IPS-NIHi7 (cell line): ENCODE measurements around the gene CHRNA4.
"Not testable (repeated sequence)": the region's sequence is repeated elsewhere in the genome, so short reads cannot be mapped to it uniquely, and the experiment has no call there.

Source experiments
- DNase-seq: peaks from one replicate; pipeline ENCODE4 v3.0.0; 2012; ENCODE audit warnings: mixed read lengths; ENCODE audit errors: extremely low spot score

Gene CHRNA4

GRCh38 chr20:63397946-63398450 lies 36.8 kb upstream of the CHRNA4 start:
- DNase-seq: no peak

GRCh38 chr20:63397155-63397843 lies 36.1 kb upstream of the CHRNA4 start:
- DNase-seq: no peak

GRCh38 chr20:63396300-63396699 lies 35.2 kb upstream of the CHRNA4 start:
- DNase-seq: no peak

DNA sequence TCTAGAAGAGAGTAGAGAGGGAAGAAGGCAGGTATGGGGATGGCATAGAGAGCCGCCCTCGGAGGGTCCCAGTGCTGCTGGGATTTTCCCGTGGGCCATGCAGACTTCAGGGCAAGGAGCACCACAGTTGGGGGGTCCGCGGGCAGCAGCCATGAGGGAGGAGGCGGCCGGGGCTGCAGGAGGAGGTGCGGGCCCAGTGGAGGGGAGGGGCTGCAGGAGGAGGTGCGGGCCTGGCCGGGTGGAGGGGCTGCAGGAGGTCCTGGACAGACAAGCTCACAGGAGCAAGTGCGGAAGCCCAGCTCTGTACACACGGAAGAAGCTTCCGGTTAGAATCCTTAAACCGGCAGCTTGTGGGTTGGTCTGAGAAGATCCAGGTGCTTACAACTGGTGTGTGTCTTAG lies 34.6 kb upstream of the CHRNA4 start:
- no peak for DNase-seq

GRCh38 chr20:63394920-63395455 lies 33.8 kb upstream of the CHRNA4 start:
- DNase-seq: no peak

DNA sequence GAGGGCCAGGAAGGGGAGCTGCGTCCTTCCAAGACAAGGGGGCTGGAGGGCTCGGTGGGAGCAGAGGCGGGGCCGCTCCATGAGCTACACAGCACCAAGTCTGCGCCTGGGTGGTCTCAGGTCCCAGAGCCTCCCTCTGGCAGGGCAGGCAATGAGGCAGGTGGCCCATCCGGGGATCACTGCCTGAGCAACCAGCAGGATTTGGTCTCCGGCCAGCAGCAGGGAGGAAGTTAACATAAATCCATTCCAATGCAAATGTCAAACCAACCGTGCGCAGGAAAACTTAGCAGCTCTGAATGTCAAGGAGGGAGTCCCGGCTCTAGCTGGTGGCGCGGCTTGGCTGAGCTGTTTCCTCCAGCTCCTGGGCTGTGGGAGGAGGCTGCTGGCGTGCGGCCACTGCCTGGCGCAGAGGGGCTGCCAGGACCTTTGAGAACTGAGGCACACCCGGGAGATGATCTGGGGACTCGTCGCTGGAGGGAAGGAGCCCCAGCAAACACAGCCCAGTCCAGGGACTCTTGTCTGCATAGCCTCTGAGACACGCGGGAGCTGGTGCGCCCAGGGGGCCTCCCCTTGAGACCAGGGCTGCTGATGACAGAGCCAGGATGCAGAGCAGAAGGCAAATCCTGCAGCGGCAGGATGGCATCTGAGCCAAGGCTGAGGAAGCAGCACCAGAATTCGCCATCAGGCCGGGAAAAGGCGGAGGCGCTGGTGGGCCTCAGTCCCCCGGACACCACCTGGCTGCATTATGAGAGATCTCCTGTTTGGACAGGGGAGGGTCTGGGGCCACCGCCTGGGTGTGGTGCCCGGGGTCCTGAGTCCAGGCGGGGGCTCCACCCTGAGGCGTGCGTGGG lies 33.1 kb upstream of the CHRNA4 start:
- DNase-seq: peak; percentile 67

DNA sequence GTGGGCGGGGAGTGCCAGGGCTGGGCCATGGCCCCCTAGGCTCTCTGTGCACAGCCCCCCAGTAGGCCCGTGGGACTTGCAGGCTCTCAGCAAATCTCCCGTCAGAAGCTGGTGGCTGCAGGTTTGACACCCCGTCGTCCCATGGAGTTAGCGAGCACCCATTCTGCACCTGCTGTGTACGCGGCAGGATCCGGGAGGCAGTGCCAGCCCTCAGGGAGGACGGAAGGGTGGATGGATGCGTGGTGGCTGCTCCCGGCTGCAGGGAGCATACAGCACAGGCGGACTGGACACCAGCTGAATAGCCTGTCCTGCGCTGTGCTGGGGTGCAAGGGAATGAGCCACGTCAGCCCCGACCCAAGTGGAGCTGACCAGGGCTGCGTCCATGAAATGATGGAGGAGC lies 32.4 kb upstream of the CHRNA4 start:
- DNase-seq: no peak

DNA sequence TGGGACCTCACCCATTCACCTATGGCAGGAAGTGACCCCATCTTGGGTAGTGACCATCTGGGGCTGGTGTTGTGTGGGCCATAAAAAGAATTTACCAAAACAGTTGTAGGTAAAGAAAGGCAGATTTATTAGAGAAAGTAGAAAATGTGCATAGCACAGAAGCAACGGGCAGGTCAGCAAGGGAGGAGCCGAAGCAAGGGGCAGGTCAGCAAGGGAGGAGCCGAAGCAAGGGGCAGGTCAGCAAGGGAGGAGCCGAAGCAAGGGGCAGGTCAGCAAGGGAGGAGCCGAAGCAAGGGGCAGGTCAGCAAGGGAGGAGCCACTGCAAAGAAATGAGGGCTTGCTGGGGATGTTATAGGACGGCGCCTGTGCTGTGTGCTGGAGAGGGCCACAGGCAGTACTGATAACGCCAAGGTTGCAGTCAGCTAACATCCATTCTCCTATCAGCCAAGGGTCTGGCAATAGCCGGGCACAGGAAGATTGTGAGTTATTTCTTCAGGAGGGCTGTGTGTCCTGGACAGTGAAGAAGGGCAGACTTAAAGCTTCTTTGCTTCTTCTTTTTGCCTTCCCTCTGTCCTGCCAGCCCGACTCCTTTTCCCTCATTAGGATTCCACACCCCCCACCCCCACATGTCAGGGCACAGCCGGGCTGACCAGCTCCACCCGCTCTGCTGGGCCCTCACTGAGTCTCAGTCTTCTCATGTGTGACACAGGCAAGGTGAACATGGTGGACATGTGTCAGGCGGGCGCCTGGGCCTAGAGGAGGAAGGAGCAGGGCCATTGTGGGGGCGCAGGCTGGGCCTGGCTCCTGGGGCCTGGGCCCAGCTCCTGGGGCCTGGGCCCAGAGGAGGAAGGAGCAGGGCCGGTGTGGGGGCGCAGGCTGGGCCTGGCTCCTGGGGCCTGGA lies 31.6 kb upstream of the CHRNA4 start:
- no peak for DNase-seq

DNA sequence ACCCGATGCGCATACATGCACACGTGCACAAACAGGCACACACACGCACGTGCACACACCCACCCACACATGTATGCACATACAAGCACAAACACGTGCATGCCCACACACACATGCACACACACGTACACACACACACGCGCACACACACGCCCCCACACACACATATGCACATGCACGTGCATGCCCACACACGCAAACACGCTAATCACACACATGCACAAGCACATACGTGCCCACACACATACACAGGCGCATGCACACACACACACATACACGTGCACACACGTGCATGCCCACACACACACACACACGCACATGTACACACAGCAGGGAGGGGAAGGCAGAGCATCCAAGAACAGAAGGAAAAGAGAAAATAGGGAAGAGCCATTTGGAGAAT lies 26.8 kb upstream of the CHRNA4 start:
- no peak for DNase-seq

GRCh38 chr20:63387393-63387792 lies 26.2 kb upstream of the CHRNA4 start:
- DNase-seq: no peak

DNA sequence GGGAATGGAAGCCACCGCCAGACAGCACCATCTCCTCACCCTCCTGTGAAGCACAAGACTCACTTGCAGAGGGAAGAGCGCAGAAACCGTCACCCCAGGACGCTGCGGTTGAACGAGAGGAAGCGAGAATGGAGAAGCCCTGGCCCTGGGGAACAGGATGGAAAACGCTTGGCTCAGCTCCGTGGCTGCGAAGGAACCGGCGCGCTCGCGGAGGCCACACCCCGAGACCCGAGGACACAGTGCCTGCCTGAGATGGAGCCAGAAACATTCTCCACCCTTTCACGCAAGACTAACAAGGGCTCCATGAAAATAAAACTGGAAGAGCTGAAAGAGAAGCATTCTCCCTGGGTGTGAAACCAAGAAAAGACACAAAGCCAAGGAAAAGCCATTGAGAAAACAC lies 25.3 kb upstream of the CHRNA4 start:
- no peak for DNase-seq

DNA sequence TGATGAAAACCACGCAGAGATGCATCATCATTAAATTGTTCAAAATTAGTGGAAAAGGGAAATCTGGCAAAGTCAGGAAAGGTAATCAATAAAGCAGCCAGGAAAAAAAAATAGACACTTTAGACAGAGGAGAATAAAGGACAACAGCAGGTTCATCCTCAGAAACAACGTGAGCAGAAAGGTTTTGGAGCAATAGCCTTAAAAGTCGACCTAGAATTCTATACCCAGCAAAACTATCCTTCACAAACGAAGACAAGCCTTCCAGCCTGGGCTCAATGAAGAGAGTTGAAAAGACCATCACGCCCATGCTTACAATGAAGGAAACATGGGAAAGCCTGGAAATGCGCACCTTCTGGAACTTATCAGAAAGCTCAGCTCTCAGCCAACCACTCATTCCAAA lies 24.7 kb upstream of the CHRNA4 start:
- DNase-seq: no peak

GRCh38 chr20:63384336-63384735 lies 23.2 kb upstream of the CHRNA4 start:
- no peak for DNase-seq

DNA sequence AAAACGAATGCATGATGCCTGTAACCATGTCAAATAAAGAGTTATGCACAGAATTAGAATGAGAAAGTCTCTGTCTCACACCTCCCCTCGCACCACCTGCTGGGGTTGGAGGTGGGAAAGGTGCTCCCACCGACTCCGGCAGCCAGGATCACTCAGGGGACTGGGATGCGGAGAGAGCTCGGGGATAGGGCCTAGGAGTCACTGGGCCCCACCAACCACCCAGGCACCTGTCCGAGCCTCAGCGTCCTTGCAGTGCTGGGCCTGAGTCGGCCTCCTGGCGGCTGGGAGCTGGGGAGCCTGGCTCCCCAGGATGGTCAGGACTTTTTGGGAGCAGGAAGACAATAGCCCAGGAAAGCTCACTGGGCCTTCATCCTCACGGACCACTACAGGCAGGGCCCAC lies 22.4 kb upstream of the CHRNA4 start:
- no peak for DNase-seq

GRCh38 chr20:63382551-63383300 lies 21.6 kb upstream of the CHRNA4 start:
- no peak for DNase-seq

DNA sequence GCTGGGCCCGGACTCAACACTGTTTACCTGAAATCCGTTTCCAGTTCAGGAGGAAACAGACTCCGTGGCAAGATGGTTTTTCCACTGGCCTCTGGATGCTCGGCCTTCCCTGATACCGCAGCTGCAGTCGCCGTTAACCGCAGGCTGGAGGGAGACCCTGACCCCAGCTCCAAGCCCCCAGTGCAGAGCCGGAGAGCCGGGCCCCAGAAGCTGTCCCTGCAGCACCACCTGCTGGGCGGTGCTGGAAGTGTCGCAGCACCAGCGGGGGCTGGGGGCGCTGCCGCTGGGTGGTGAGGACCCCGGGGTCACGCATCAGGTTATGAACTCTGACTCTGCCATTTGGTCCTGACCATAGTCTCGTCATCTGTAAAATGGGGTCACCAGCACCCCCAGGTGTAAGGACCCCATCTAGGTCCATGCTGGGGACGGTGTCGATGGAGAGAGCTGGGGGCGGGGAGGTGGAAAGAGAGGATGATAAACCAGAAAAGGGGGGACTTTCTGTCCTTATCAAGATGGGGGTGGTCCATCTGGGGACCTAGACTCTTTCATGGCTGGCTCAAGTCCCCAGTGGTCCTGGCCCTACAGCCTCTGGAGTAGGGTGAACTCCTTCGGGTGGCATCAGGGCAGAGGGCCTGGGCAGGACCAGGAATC lies 20.8 kb upstream of the CHRNA4 start:
- DNase-seq: peak; percentile 93

DNA sequence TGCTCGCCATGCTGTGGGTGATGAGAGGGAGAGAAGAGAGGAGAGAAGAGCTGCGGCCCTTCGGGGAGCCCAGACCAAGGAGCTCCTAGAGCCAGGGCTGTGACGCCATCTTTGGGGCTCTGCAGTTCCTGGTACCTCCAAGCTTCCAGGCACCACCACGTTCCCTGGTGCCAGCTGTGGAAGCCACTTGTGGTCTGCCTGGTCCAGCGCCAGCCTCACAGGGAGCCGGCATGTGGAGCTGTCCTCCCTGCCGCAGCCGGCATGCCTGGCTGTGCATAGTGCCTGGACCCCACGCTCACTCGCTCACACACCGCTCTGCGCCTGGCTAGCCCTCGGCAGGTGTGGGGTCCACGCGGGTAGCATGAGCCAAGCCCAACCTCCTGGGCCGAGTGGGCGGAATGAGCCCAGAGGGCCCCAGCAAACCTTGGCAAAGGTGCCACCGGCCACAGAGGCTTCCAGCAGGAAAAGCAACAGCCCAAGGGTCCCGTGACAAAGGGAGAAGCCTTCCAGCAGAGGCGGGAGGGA lies 19.3 kb upstream of the CHRNA4 start:
- DNase-seq: no peak

- not testable (repeated sequence) for DNase-seq
These were observed 18.7 kb upstream of the CHRNA4 start for GRCh38 chr20:63379872-63380271.

DNA sequence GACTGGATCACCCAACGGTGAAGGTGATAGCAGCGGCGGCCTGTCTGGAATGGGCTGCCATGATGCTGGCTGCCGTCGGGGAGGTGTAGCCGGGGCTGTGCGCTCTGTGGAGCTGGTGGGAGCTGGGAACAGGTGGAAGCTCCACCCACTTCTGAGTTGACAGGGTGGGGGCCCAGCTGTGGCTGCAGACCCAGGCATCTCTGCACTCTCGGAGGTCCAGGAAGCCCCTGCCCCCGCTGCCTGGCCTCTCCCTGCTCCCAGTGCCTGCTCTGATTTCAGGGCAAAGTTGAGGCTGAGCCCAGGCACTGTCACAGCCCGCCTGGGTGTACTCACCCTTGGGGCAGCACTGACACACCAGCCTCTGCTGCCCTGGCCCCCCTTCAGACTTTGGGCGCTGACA lies 18.1 kb upstream of the CHRNA4 start:
- no peak for DNase-seq

DNA sequence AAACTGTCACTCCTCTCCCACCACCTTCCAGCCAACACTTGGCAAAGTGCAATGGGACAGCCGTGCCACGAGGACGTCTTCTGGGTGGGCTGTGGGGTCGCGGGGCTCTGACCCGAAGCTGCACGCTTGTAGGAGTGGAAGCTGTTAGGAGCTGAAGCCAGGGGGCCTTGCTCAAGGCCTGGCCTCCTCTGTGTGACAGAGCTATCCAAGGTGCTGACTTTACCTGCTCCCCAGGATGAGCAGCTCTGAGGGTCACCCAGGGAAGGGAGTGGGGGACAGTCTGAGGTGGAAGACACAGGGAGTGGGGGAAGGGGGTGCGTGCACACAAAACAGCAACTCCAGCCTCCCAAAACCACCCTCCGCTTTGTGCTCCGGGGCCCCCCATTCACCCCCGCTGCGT lies 17.5 kb upstream of the CHRNA4 start:
- DNase-seq: peak; percentile 77
